PC-3 (cell line): Measurements from ENCODE around the gene HDLBP.

ENCODE experiments used
- CTCF ChIP-seq: fragments of 300-600 bp; sonication (generic); conservative IDR thresholded peaks from 2 replicates; pipeline ENCODE4 v1.5.1; 2017; ENCODE audit warnings: antibody characterized with exemption, low read depth, mild to moderate bottlenecking, low read length
- EZH2 ChIP-seq: fragments of 300-600 bp; sonication (generic); IDR thresholded peaks from one replicate; pipeline ENCODE4 v1.6.1; 2017; ENCODE audit warnings: antibody characterized with exemption, mild to moderate bottlenecking, low read length; ENCODE audit not compliant: unreplicated experiment
- EZH2phosphoT487 ChIP-seq: fragments of 300-600 bp; sonication (generic); IDR thresholded peaks from 2 replicates; pipeline ENCODE4 v1.6.1; 2018; ENCODE audit warnings: mild to moderate bottlenecking, antibody characterized with exemption, low read length, borderline replicate concordance

GRCh38 chr2:241312082-241312481 is 3.4 kb downstream of the HDLBP start:
- TF ChIP-seq CTCF, result no peak
- TF ChIP-seq EZH2, result no peak
- no peak for TF ChIP-seq EZH2phosphoT487
